Neural progenitor cell (in vitro differentiated cells): ENCODE data around the gene EXOC4. TPM values are rescaled to one million over a fixed set of nuclear protein-coding genes. Genes with fewer than 3 reads are reported as not detected.

Experiments
- DNase-seq: peaks from one replicate; pipeline ENCODE4 v3.0.0-alpha.2; 2016; ENCODE audit warnings: low spot score
- H2AFZ ChIP-seq: fragments of 200-600 bp; sonication (generic); replicated peaks from 2 replicates; pipeline ENCODE4 v1.6.1; 2016; ENCODE audit warnings: antibody characterized with exemption
- H3F3A ChIP-seq: fragments of 200-600 bp; sonication (generic); 2 replicates; pipeline ENCODE4 v1.6.1; 2016; ENCODE audit warnings: antibody characterized with exemption, low read depth
- H3K27ac ChIP-seq: fragments of 200-600 bp; sonication (generic); 2 replicates; pipeline ENCODE4 v1.5.1; 2016; ENCODE audit warnings: mild to moderate bottlenecking
- H3K27me3 ChIP-seq: fragments of 200-600 bp; sonication (generic); 2 replicates; pipeline ENCODE4 v1.6.1; 2016; ENCODE audit warnings: mild to moderate bottlenecking, moderate library complexity
- H3K36me3 ChIP-seq: fragments of 200-600 bp; sonication (generic); 2 replicates; pipeline ENCODE4 v1.5.1; 2016
- H3K4me1 ChIP-seq: fragments of 200-600 bp; sonication (generic); 2 replicates; pipeline ENCODE4 v1.6.1; 2016; ENCODE audit warnings: mixed run types
- H3K4me2 ChIP-seq: fragments of 200-600 bp; sonication (generic); 2 replicates; pipeline ENCODE4 v1.6.1; 2016
- H3K4me3 ChIP-seq: fragments of 200-600 bp; sonication (generic); 2 replicates; pipeline ENCODE4 v1.5.1; 2016
- H3K79me2 ChIP-seq: fragments of 200-600 bp; sonication (generic); 2 replicates; pipeline ENCODE4 v1.6.1; 2016; ENCODE audit warnings: low read depth
- H3K9ac ChIP-seq: fragments of 200-600 bp; sonication (generic); 2 replicates; pipeline ENCODE4 v1.6.1; 2016
- H3K9me3 ChIP-seq: fragments of 200-600 bp; sonication (generic); 2 replicates; pipeline ENCODE4 v1.5.1; 2016; ENCODE audit warnings: low read depth
- H4K20me1 ChIP-seq: fragments of 200-600 bp; sonication (generic); 2 replicates; pipeline ENCODE4 v1.6.1; 2016; ENCODE audit warnings: low read depth
- H3K27ac Mint-ChIP-seq: 3 replicates; pipeline ENCODE4 v1.8.0; 2021; ENCODE audit warnings: mixed read lengths
- H3K27me3 Mint-ChIP-seq: 2 replicates; pipeline ENCODE4 v1.8.0; 2022; ENCODE audit warnings: low read depth, mild to moderate bottlenecking, inconsistent platforms, moderate library complexity, mixed read lengths; ENCODE audit not compliant: insufficient read depth
- H3K36me3 Mint-ChIP-seq: 3 replicates; pipeline ENCODE4 v1.8.0; 2021; ENCODE audit warnings: mixed read lengths
- H3K4me1 Mint-ChIP-seq: 3 replicates; pipeline ENCODE4 v1.8.0; 2021; ENCODE audit warnings: mixed read lengths
- H3K4me3 Mint-ChIP-seq: 3 replicates; pipeline ENCODE4 v1.8.0; 2021; ENCODE audit warnings: mild to moderate bottlenecking, moderate library complexity, mixed read lengths
- H3K9me3 Mint-ChIP-seq: 3 replicates; pipeline ENCODE4 v1.8.0; 2020; ENCODE audit warnings: mixed read lengths
- CTCF ChIP-seq: fragments of 200-600 bp; sonication (generic); IDR thresholded peaks from 2 replicates; pipeline ENCODE4 v1.5.1; 2017; ENCODE audit warnings: antibody characterized with exemption, mild to moderate bottlenecking
- EZH2 ChIP-seq: fragments of 200-600 bp; sonication (generic); IDR thresholded peaks from 2 replicates; pipeline ENCODE4 v1.6.1; 2017; ENCODE audit warnings: antibody characterized with exemption, mild to moderate bottlenecking, moderate library complexity
- EZH2phosphoT487 ChIP-seq: fragments of 200-600 bp; sonication (generic); IDR thresholded peaks from 2 replicates; pipeline ENCODE4 v1.6.1; 2017; ENCODE audit warnings: antibody characterized with exemption
- total RNA-seq: library from RNA; depleted of rRNA; stranded (reverse); fragments of >200 nt; gene quantifications from 2 replicates; pipeline ENCODE4 v1.2.3, GENCODE V29; 2015; ENCODE audit warnings: low replicate concordance

EXOC4 gene
- total RNA-seq, 1 donor from 2014 or later, result 129 TPM

GRCh38 chr7:133672866-133673265, 420.0 kb downstream of the EXOC4 start:
- no peaks in the 10 kb centered on the region for H3K27me3 Mint-ChIP-seq
- H3K36me3 ChIP-seq, result no peaks in the 10 kb centered on the region

GRCh38 chr7:133674079-133674763, 421.3 kb downstream of the EXOC4 start:
- H2AFZ ChIP-seq, result no peak overlapping the region
- H3K4me1 Mint-ChIP-seq, result peaks cover 11% of the 10 kb centered on the region
- no peak overlapping the region for H3K9ac ChIP-seq
- no peaks in the 10 kb centered on the region for H3K27me3 Mint-ChIP-seq
- no peaks in the 10 kb centered on the region for H3K27me3 ChIP-seq
- no peaks in the 10 kb centered on the region for H3K36me3 ChIP-seq
- H3K36me3 Mint-ChIP-seq, result peaks cover 2% of the 10 kb centered on the region
- H3K9me3 Mint-ChIP-seq, result no peaks in the 10 kb centered on the region
- DNase-seq, result no peak
- no peaks in the 10 kb centered on the region for H3F3A ChIP-seq
- TF ChIP-seq CTCF (no peak), EZH2phosphoT487 (no peak), EZH2 (no peak)
- H4K20me1 ChIP-seq, result peaks cover 3% of the 10 kb centered on the region
- H3K27ac ChIP-seq, result no peak overlapping the region
- no peak overlapping the region for H3K4me2 ChIP-seq
- H3K79me2 ChIP-seq, result no peaks in the 10 kb centered on the region
- H3K9me3 ChIP-seq, result no peaks in the 10 kb centered on the region
- H3K4me1 ChIP-seq, result no peaks in the 10 kb centered on the region
- H3K27ac Mint-ChIP-seq, result no peak overlapping the region
- H3K4me3 Mint-ChIP-seq, result no peak overlapping the region
- H3K4me3 ChIP-seq, result no peak overlapping the region

More at GRCh38 chr7:133672866-133673265, 420.0 kb downstream of the EXOC4 start:
- Mint-ChIP-seq H3K4me3 (no peak overlapping the region), H3K36me3 (peaks cover 2% of the 10 kb centered on the region), H3K9me3 (no peaks in the 10 kb centered on the region), H3K27ac (no peak overlapping the region), H3K4me1 (peaks cover 6% of the 10 kb centered on the region)
- TF ChIP-seq EZH2 (no peak), EZH2phosphoT487 (no peak), CTCF (no peak)
- H3K9ac ChIP-seq, result no peak overlapping the region
- H2AFZ ChIP-seq, result no peak overlapping the region
- DNase-seq, result no peak
- H3K9me3 ChIP-seq, result no peaks in the 10 kb centered on the region
- H3K79me2 ChIP-seq, result no peaks in the 10 kb centered on the region
- peaks cover 3% of the 10 kb centered on the region for H4K20me1 ChIP-seq
- H3K4me2 ChIP-seq, result no peak overlapping the region
- H3F3A ChIP-seq, result no peaks in the 10 kb centered on the region
- no peak overlapping the region for H3K4me3 ChIP-seq
- no peaks in the 10 kb centered on the region for H3K27me3 ChIP-seq
- H3K4me1 ChIP-seq, result no peaks in the 10 kb centered on the region
- no peak overlapping the region for H3K27ac ChIP-seq

GRCh38 chr7:133675510-133676218, 422.8 kb downstream of the EXOC4 start:
- Histone ChIP-seq H3K79me2 (no peaks in the 10 kb centered on the region), H3K27ac (no peak overlapping the region), H3K4me1 (no peaks in the 10 kb centered on the region), H3K36me3 (no peaks in the 10 kb centered on the region), H4K20me1 (peaks cover 3% of the 10 kb centered on the region), H3K4me2 (no peak overlapping the region), H3F3A (no peaks in the 10 kb centered on the region), H3K27me3 (no peaks in the 10 kb centered on the region), H3K9me3 (no peaks in the 10 kb centered on the region), H3K4me3 (no peak overlapping the region), H3K9ac (no peak overlapping the region), H2AFZ (no peak overlapping the region)
- no peaks in the 10 kb centered on the region for H3K9me3 Mint-ChIP-seq
- H3K36me3 Mint-ChIP-seq, result peaks cover 2% of the 10 kb centered on the region
- no peak for DNase-seq
- H3K27me3 Mint-ChIP-seq, result no peaks in the 10 kb centered on the region
- peaks cover 15% of the 10 kb centered on the region for H3K4me1 Mint-ChIP-seq
- H3K4me3 Mint-ChIP-seq, result no peak overlapping the region
- no peak overlapping the region for H3K27ac Mint-ChIP-seq
- no peak for TF ChIP-seq CTCF
- no peak for TF ChIP-seq EZH2
- no peak for TF ChIP-seq EZH2phosphoT487
